ENCODE results near the gene FCGR3A. TPM values are rescaled to one million over a fixed set of nuclear protein-coding genes. Genes with fewer than 3 reads are reported as not detected.

FCGR3A gene
- total RNA-seq, 1 experiment from 2014 or later = not detected

GRCh38 chr1:161505686-161506085, 43.9 kb downstream of the FCGR3A start:
- CTCF ChIA-PET = no interaction called here
- intact Hi-C loops (cut with micrococcal nuclease; ENCODE audit: unreplicated experiment) = no loop called here
- Mint-ChIP-seq H3K4me1 (ENCODE audit: low read depth, unreplicated experiment) (peaks cover 9% of the 10 kb centered on the region), H3K27me3 (ENCODE audit: unreplicated experiment) (peaks cover 12% of the 10 kb centered on the region), H3K9me3 (ENCODE audit: low read depth, unreplicated experiment) (no peaks in the 10 kb centered on the region), H3K27ac (ENCODE audit: unreplicated experiment) (no peak overlapping the region), H3K36me3 (ENCODE audit: insufficient read depth, unreplicated experiment) (no peaks in the 10 kb centered on the region), H3K4me3 (ENCODE audit: low read depth, unreplicated experiment) (no peak overlapping the region)
- TF ChIP-seq, protein P1, sequence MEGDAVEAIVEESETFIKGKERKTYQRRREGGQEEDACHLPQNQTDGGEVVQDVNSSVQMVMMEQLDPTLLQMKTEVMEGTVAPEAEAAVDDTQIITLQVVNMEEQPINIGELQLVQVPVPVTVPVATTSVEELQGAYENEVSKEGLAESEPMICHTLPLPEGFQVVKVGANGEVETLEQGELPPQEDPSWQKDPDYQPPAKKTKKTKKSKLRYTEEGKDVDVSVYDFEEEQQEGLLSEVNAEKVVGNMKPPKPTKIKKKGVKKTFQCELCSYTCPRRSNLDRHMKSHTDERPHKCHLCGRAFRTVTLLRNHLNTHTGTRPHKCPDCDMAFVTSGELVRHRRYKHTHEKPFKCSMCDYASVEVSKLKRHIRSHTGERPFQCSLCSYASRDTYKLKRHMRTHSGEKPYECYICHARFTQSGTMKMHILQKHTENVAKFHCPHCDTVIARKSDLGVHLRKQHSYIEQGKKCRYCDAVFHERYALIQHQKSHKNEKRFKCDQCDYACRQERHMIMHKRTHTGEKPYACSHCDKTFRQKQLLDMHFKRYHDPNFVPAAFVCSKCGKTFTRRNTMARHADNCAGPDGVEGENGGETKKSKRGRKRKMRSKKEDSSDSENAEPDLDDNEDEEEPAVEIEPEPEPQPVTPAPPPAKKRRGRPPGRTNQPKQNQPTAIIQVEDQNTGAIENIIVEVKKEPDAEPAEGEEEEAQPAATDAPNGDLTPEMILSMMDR (IDR thresholded peaks at IDR 0.05; ENCODE audit: unreplicated experiment) = no peak
- DNase-seq = no peak
- no TSS peak for BruUV-seq (replicated peaks)

GRCh38 chr1:161503394-161503748, 46.2 kb downstream of the FCGR3A start:
- no peak overlapping the region for H3K27ac Mint-ChIP-seq (ENCODE audit: unreplicated experiment)
- H3K27me3 Mint-ChIP-seq (ENCODE audit: unreplicated experiment) = peaks cover 36% of the 10 kb centered on the region
- no peaks in the 10 kb centered on the region for H3K36me3 Mint-ChIP-seq (ENCODE audit: insufficient read depth, unreplicated experiment)
- intact Hi-C loops (cut with micrococcal nuclease; ENCODE audit: unreplicated experiment) = no loop called here
- BruUV-seq (replicated peaks) = no TSS peak
- CTCF ChIA-PET = interaction anchor here (0.6 kb wide), 1 partner anchor 24 kb away, joined by 8 read pairs; no protein-coding TSS in a partner anchor
- peaks cover 9% of the 10 kb centered on the region for H3K4me1 Mint-ChIP-seq (ENCODE audit: low read depth, unreplicated experiment)
- DNase-seq = no peak
- no peaks in the 10 kb centered on the region for H3K9me3 Mint-ChIP-seq (ENCODE audit: low read depth, unreplicated experiment)
- TF ChIP-seq, protein P1 (IDR thresholded peaks at IDR 0.05; ENCODE audit: unreplicated experiment) = no peak
- no peak overlapping the region for H3K4me3 Mint-ChIP-seq (ENCODE audit: low read depth, unreplicated experiment)

DNA sequence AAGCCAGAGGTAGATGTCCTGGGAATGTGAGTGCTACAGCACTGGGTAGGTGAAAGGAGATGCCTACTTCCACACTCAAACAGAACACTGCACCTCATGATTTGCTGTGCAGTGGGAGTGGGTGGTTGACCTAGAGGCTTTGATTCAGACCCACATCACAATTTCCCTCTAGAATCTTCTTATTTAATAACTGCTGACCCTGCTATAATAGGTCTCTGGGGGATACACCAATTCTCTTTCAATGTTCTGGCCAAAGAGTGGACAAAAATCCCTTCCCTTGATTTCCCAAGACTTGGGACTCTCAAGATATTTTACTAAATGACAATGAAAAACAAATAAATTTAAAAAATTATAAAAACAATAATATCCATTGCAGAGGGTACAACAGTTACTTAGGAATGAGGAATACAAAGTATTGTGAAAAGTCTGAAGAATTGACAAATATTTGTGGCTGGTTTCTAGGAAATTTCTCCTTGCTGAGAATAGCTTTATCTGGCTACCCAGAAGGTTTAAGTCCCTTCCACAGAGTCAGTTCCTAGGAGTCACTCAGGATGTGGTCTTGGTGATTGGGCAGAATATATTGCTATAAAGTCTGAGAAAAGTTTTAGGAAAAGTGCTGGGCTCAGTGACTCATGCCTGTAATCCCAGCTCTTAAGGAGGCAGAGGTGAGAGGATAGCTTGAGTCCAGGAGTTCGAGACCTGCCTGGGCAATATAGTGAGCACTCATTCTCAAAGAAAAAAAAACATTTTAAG, 46.8 kb downstream of the FCGR3A start:
- intact Hi-C loops (cut with micrococcal nuclease; ENCODE audit: unreplicated experiment) = no loop called here
- H3K4me1 Mint-ChIP-seq (ENCODE audit: low read depth, unreplicated experiment) = peaks cover 9% of the 10 kb centered on the region
- no peak overlapping the region for H3K4me3 Mint-ChIP-seq (ENCODE audit: low read depth, unreplicated experiment)
- H3K36me3 Mint-ChIP-seq (ENCODE audit: insufficient read depth, unreplicated experiment) = no peaks in the 10 kb centered on the region
- H3K9me3 Mint-ChIP-seq (ENCODE audit: low read depth, unreplicated experiment) = no peaks in the 10 kb centered on the region
- H3K27ac Mint-ChIP-seq (ENCODE audit: unreplicated experiment) = no peak overlapping the region
- peaks cover 41% of the 10 kb centered on the region for H3K27me3 Mint-ChIP-seq (ENCODE audit: unreplicated experiment)
- DNase-seq = no peak
- TF ChIP-seq, protein P1 (IDR thresholded peaks at IDR 0.05; ENCODE audit: unreplicated experiment) = no peak
- no TSS peak for BruUV-seq (replicated peaks)
- CTCF ChIA-PET = interaction anchor here (0.6 kb wide), 1 partner anchor 24 kb away, joined by 8 read pairs; no protein-coding TSS in a partner anchor

DNA sequence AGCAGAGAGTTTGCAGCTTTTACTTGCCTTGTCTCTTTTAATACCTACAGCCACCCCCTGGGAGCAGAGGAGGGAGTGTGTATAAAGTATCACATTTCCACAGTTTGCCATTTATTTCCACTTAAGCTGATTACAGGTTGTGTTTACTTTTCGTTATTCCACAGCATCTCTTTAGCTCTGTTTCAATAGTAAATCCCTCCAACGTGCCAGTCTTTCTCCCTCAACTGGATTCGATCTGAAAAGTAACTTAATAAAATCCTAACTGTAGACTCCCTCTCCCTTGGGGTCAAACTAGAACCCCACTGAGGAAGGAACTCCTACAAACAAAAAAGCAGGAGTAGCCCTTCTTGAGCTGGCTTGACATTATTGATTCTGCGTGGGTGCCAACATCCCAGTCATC, 47.4 kb downstream of the FCGR3A start:
- H3K4me1 Mint-ChIP-seq (ENCODE audit: low read depth, unreplicated experiment) = peaks cover 9% of the 10 kb centered on the region
- intact Hi-C loops (cut with micrococcal nuclease; ENCODE audit: unreplicated experiment) = no loop called here
- H3K9me3 Mint-ChIP-seq (ENCODE audit: low read depth, unreplicated experiment) = no peaks in the 10 kb centered on the region
- no TSS peak for BruUV-seq (replicated peaks)
- H3K36me3 Mint-ChIP-seq (ENCODE audit: insufficient read depth, unreplicated experiment) = no peaks in the 10 kb centered on the region
- peaks cover 47% of the 10 kb centered on the region for H3K27me3 Mint-ChIP-seq (ENCODE audit: unreplicated experiment)
- H3K4me3 Mint-ChIP-seq (ENCODE audit: low read depth, unreplicated experiment) = no peak overlapping the region
- CTCF ChIA-PET = no interaction called here
- DNase-seq = no peak
- H3K27ac Mint-ChIP-seq (ENCODE audit: unreplicated experiment) = no peak overlapping the region
- TF ChIP-seq, protein P1 (IDR thresholded peaks at IDR 0.05; ENCODE audit: unreplicated experiment) = no peak
